ENCODE data around the gene GPR162.

Gene GPR162

DNA sequence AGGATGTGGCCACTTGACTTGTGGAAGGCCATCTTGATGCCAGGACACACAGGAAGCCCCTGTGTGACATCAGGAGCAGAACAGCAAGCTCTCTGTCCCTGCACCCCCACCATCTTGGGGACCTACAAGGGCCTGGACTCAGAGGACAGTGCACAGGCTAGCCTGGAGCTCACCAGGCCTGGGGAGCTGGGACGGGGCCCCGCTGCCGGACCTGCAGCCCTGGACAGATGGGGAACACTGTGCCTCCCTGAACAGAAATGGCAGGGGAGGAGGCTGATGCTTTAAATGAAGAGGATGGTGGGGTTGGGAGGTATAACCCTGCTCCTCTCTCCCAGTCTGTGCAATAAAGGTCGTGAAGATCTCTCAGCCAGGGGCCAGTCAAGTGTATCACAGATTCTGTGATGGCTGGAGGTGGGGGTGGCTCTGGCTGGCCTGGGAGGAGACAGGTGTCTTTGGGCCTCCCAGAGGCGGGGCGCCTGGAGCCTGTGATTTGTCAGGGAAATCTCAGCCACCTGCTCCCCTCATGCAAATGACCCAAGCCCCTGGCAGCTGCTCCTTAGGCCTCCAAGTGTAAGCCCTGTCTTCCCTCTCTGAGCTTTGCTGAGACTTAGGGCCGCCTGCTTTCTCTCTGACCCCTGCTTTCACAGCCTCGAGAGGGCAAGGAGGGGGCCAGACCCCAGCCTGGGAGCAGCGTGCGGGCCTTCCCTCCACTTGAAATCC, 18.0 kb downstream of the GPR162 start:
- DNase-seq, result no peak

DNA sequence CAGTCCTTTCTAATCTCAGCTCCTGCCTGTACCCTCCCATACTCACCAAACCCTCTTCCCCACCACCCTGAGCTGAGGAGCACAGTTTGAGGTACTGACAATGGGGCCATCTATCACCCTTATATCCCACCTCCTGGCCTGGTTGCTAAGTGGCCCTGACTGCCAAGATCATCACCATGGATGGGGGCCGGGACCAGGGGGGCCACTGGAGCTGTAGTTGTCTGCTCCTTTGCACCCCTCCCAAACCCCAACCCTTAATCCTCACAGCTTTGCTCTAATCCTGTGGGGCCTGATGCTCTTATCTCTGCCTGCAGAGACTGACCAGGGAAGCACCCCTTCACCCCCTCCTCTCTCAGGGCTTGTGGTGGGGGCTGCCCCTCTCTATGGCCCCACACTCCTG, 18.7 kb downstream of the GPR162 start:
- no peak for DNase-seq

- DNase-seq, result no peak
Measured at GRCh38 chr12:6840761-6841515, 19.3 kb downstream of the GPR162 start, which contains the start of gene GNB3. GNB3 (plus strand) TSS chr12:6840925; CDS start chr12:6841288, 363 bp downstream.

DNA sequence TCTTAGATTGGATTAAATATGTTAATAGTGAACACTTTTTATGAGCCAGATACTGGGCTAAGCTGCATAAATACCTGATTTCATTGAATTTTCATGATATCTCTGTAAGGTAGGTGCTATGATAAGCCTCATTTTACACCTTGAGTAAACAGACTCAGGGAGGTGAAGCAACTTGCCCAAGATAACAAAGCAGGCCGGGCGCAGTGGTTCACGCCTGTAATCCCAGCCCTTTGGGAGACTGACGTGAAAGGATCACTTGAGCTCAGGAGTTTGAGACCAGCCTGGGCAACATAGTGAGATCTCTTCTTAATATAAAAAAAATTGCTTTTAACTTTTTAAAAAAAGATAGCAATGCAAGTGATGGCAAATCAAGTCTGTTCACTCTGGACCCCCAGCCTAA, 20.5 kb downstream of the GPR162 start:
- DNase-seq, result no peak

DNA sequence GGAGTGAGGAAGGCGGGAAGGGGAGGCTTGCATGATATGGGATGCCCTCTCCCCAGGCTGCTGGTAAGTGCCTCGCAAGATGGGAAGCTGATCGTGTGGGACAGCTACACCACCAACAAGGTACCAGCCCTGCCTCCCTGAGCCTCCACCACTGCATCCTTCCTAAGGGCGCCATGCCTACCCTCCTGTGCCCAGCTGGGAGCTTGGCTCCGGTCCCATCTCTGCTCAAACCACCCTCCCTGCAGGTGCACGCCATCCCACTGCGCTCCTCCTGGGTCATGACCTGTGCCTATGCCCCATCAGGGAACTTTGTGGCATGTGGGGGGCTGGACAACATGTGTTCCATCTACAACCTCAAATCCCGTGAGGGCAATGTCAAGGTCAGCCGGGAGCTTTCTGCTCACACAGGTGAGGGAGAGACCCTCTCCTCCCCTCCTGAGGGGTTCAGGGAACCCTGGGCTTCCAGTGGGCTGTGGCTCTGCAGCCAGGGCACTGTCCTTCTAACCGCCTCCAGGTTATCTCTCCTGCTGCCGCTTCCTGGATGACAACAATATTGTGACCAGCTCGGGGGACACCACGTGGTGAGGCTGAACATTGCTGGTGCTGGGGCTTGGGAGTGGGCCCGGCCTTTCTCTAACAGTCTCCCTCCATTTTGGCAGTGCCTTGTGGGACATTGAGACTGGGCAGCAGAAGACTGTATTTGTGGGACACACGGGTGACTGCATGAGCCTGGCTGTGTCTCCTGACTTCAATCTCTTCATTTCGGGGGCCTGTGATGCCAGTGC, 21.7 kb downstream of the GPR162 start:
- no peak for DNase-seq

DNA sequence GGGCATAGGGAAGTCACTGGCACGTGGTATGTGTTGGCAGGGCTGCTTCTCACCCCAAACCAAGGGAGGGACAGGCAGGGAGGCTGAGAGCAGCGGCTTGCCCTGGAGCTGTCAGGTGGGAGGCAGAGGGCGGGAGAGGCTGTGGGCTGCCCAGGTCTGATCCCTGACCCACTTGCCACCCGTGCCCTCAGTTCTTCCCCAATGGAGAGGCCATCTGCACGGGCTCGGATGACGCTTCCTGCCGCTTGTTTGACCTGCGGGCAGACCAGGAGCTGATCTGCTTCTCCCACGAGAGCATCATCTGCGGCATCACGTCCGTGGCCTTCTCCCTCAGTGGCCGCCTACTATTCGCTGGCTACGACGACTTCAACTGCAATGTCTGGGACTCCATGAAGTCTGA, 23.8 kb downstream of the GPR162 start:
- DNase-seq, result no peak

- no peak for DNase-seq
Measured at GRCh38 chr12:6846316-6846869, 24.8 kb downstream of the GPR162 start.

GRCh38 chr12:6847676-6848075, 26.1 kb downstream of the GPR162 start:
- DNase-seq, result no peak

- DNase-seq, result no peak
Measured at GRCh38 chr12:6849427-6849826, 27.8 kb downstream of the GPR162 start.

DNA sequence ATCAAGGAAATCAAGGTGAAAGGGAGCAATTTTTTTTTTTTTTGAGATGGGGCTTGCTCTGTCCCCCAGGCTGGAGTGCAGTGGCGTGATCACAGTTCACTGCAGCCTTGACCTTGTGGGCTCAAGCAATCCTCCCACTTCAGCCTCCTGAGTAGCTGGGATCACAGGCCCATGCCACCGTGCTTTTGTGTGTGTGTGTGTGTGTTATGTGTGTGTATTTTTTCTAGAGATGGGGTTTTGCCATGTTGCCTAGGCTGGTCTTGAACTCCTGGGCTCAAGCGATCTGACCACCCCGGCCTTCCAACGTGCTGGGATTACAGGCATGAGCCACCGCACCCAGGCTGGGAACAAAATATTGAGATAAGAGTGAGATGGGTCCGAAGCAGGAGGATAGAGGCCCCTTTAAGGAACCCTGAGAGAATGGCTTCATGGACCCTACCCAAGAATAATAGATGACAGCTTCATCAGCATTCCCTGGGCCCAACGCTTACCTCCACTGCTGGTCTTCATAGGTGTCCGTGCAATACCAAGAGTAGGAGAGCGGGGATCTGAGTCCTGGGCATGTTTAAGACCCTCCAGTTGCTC, 28.4 kb downstream of the GPR162 start:
- no peak for DNase-seq

- no peak for DNase-seq
Measured at GRCh38 chr12:6850796-6851152, 29.2 kb downstream of the GPR162 start.

DNA sequence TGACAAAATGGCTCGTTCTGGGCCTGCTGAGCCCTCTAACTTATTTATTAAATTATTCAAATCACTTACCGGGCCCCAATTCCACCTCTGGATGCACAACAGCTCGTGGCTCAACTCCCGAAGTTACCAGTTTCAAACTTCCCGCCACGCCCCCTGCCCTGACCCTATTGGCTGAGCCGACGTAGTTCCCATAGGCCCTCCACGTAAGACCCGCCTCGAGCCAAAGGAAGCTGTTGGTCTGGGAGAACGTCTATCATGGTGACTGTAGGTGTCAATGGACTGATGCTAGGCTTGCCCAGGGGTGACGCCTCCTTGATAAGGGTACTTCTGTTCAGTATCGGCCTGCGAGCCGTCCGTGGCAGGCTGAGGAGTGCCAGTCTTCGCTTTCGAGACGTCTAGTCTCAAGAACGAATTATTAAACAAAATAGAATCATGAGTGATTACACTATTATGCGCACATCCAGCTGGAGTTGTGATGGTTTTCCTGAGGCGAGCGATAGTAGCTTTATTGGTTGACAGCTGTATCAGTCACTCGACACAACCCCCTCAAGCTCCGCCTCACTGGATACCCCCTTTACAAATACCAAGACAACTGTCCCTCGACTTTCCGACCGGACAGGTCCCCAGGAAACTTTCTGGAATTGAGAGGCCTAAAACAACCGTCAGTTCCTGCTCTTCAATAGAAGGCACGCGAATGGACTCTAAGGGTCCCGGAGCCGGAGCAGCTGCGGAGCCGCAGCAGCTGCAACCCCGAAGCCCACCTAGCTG, 29.7 kb downstream of the GPR162 start, which contains the start of gene CDCA3:
TSS of gene CDCA3 (minus strand) at position 134 of the 768 bp plus-strand sequence. CDS start 334 bp downstream, outside the sequence.
- DNase-seq, result peak; percentile 89

DNA sequence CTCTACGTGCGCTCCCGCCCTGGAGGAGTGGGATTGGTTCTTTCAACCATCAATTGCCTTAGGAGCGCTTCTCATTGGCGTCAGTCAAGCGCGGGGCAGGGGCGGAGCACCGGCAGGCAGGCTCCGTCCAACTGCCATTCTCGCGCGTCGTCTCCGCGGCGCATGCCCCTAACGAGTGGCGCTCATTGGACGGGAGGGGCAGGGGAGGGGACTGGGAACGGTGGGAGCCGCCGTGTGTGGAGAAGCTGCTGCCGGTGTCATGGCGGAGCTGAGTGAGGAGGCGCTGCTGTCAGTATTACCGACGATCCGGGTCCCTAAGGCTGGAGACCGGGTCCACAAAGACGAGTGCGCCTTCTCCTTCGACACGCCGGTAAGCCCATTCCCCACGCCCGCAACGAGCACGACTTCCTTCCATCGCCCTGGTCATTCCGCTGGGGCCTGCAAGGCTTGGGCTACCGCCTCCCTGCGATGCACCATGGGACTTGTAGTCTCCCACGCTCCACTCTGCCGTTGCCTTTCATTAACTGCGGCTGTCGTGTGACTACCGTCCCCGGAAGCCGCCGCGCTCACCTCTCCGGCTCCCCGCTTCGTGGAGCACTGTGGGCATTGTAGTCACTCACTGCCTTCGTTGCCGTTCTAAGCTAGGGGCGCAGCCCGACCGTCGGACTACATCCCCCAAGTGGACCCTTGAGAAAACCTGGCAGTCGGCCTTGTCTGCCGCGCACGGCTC, 30.5 kb downstream of the GPR162 start, which contains the start of gene USP5:
TSS of gene USP5 (plus strand) at position 230 of the 730 bp plus-strand sequence. CDS start at position 260, 30 bp downstream.
- DNase-seq, result peak; percentile 96

- DNase-seq, result peak; percentile 54
Measured at GRCh38 chr12:6852651-6853354, 31.2 kb downstream of the GPR162 start.

- DNase-seq, result no peak
Measured at GRCh38 chr12:6853626-6854025, 32.0 kb downstream of the GPR162 start.

DNA sequence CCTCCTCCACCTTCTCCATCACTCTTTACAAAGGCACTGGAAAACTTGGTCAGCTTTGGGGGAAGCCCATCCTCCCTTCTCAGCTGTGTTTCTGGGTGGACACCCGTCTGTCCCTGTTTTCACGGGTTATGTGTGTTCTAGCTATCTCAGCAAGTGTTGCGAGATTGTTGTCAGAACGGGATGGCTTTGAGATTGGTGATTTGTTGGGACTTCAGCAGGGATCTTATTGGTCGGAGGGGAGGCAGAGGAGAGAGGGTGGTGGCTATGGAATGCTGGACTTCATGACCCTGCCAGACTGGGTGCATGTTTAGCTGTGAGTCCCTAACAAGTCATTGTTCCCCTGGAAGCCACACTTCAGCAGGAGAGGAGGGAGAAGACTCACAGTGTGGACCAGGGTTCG, 32.4 kb downstream of the GPR162 start:
- no peak for DNase-seq

- DNase-seq, result no peak
Measured at GRCh38 chr12:6855322-6855721, 33.7 kb downstream of the GPR162 start.

GRCh38 chr12:6858799-6859198, 37.2 kb downstream of the GPR162 start:
- no peak for DNase-seq

DNA sequence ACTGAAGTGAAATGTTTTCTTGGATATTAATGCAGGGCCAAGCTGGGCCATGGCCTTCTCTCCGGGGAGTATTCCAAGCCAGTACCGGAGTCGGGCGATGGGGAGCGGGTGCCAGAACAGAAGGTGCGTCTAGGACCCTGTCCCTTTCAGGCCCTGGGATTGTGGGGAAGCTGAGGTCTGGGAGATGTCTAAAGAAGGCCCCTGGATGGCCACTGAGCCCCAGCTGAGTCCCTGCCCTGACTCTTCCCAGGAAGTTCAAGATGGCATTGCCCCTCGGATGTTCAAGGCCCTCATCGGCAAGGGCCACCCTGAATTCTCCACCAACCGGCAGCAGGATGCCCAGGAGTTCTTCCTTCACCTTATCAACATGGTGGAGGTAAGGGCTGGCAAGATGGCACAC, 38.5 kb downstream of the GPR162 start:
- no peak for DNase-seq

DNA sequence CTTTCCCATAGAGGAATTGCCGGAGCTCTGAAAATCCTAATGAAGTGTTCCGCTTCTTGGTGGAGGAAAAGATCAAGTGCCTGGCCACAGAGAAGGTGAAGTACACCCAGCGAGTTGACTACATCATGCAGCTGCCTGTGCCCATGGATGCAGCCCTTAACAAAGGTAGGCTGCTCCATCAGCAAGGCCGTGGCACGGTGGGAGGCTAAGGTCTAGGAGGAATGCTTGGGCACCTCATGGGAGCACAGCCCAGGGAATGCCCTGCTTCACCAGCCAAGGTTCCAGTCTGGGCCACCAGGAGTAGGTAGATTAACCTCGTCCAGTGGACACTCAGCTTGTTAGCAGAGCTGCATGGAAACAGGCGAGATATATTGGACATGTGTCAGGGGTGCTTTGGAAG, 39.3 kb downstream of the GPR162 start:
- DNase-seq, result no peak

Measured in activated CD4-positive, CD25-positive, alpha-beta regulatory T cell treated with anti-CD3 and anti-CD28 coated beads, Interleukin-2, amount 50 U/mL, for 72 hours (primary cell).